Ovary (tissue), 9 donors: ENCODE results near the gene NPHP4. TPM values are rescaled to one million over a fixed set of nuclear protein-coding genes. Genes with fewer than 3 reads are reported as not detected.

Experiments used
- DNase-seq, 5 donors: peaks; one replicate each; pipeline ENCODE4 v3.0.0-alpha.2; 2019 to 2020
- H3K27ac ChIP-seq, 2 donors: fragments of 200-600 bp; one replicate each; pipeline versions ENCODE4 v1.5.1 to v1.8.0; 2019 to 2022
- H3K27me3 ChIP-seq: fragments of 200-600 bp; one replicate; pipeline ENCODE4 v1.8.0; 2022
- H3K36me3 ChIP-seq: fragments of 200-600 bp; sonication (generic); one replicate; pipeline ENCODE4 v1.5.1; 2019
- H3K4me1 ChIP-seq: one replicate; pipeline ENCODE4 v1.8.1; 2013; ENCODE audit warnings: mild to moderate bottlenecking, moderate library complexity; ENCODE audit not compliant: insufficient read depth
- H3K4me3 ChIP-seq: fragments of 200-600 bp; sonication (generic); one replicate; pipeline ENCODE4 v1.5.1; 2017
- H3K9me3 ChIP-seq, 2 donors: fragments of 200-600 bp in 1 of 2; sonication (generic) in 1 of 2; one replicate each; pipeline versions ENCODE4 v1.5.1 to v1.8.1; 2013 to 2019; ENCODE audit warnings: mild to moderate bottlenecking in 1 of 2, moderate library complexity in 1 of 2
- EP300 ChIP-seq: sonication (generic); formaldehyde crosslinking; IDR thresholded peaks from one replicate; pipeline ENCODE4 v1.6.1; 2017; ENCODE audit warnings: antibody characterized with exemption
- POLR2A ChIP-seq: fragments of 450-650 bp; IDR thresholded peaks from one replicate; pipeline ENCODE4 v1.6.1; 2017; ENCODE audit warnings: antibody characterized with exemption, mild to moderate bottlenecking, moderate library complexity
- WGBS, 3 donors: extraction: QIAGEN DNeasy Blood & Tissue Kit in 1 of 3; methylation state at CpG; one replicate each; pipeline versions ENCODE4 v1.1.5 to v1.1.7; 2013 to 2017; 5-methylcytosine and 5-hydroxymethylcytosine counted together
- intact Hi-C, 4 donors: fragments of 100-400 bp; cut with DNase I; formaldehyde crosslinking; loops; one replicate each; pipeline versions ENCODE4 v1.11.0 to v1.15.1; 2022 to 2023
- polyA plus RNA-seq, 2 donors: library from polyadenylated mRNA; stranded (reverse); fragments of 200-250 nt in 1 of 2; fragments of 350-450 nt in 1 of 2; fragmentation: Illumina TruSeq in 1 of 2; extraction: RNeasy Lipid Tissue Mini Kit (QIAGEN cat#74804) in 1 of 2; gene quantifications; one replicate each; pipeline ENCODE4 v1.2.3, GENCODE V29; 2013 to 2014
- total RNA-seq, 7 donors: library from RNA; depleted of rRNA in 2 of 7; stranded (reverse); fragments of >200 nt in 2 of 7; fragmentation: NEBNext Ultra II Directional in 3 of 7; extraction: Animal tissue kit (Norgen Biotek cat#: 25700) in 3 of 7; gene quantifications; one replicate each; pipeline versions ENCODE4 v1.1.0 to v1.2.4, GENCODE V29; 2016 to 2023
- TF ChIP-seq, protein P1 (sequence below), 3 donors: fragments of 450-650 bp in 2 of 3; fragments of 200-600 bp in 1 of 3; IDR thresholded peaks; one replicate each; pipeline versions ENCODE4 v1.5.1 to v1.8.0; 2016 to 2022; ENCODE audit warnings: antibody characterized with exemption in 3 of 3, mild to moderate bottlenecking in 1 of 3
- donor health status: DM: no; HTN: no; CAD: no; lungs with moderate emphysema.
- donor health status: DM: no; HTN: no; CAD: no.
- donor health status: Bipolar disorder and iron deficiency.
- donor health status: DM: yes; HTN: yes; CAD: no.
- donor health status: DM: no; HTN: no; CAD: no.
- donor health status: DM: yes; HTN: yes; CAD: no.

The NPHP4 gene
- total and polyA plus RNA-seq, 9 donors = 1.5 to 20.8 (median 10.7) TPM

DNA sequence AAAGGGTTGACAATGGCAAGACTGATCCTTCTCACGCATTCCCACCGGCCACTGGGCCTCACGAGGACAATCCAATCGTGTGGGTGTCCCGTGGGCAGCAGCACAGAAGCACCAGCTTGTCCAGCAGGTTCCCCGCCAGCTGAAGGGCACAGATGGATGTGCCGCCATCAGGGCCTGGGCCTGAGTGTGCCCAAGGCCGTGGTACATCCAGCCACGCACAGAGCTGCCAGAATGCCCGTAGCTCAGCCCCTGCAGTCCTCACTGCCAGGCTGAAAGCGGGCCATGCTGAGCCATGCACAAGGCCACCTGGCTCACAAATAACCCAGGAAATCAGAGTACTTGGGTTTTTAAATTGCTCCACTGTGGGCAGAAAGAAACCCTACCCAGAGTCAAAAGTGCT is 7.0 kb downstream of the NPHP4 start:
- Histone ChIP-seq H3K9me3 (no peaks in the 10 kb centered on the region), H3K27ac (no peak overlapping the region), H3K4me3 (no peak overlapping the region), H3K36me3 (no peaks in the 10 kb centered on the region), H3K27me3 (no peaks in the 10 kb centered on the region), H3K4me1 (no peaks in the 10 kb centered on the region)
- peak in 2 of 5 donors; percentile 5 to 23 for DNase-seq
- intact Hi-C loops = no loop called here
- WGBS, 3 donors = 82 to 88% (median 85%) methylated on average over 11 of the region's 11 CpGs
- no peak for TF ChIP-seq EP300
- TF ChIP-seq POLR2A = no peak
- TF ChIP-seq, protein P1, sequence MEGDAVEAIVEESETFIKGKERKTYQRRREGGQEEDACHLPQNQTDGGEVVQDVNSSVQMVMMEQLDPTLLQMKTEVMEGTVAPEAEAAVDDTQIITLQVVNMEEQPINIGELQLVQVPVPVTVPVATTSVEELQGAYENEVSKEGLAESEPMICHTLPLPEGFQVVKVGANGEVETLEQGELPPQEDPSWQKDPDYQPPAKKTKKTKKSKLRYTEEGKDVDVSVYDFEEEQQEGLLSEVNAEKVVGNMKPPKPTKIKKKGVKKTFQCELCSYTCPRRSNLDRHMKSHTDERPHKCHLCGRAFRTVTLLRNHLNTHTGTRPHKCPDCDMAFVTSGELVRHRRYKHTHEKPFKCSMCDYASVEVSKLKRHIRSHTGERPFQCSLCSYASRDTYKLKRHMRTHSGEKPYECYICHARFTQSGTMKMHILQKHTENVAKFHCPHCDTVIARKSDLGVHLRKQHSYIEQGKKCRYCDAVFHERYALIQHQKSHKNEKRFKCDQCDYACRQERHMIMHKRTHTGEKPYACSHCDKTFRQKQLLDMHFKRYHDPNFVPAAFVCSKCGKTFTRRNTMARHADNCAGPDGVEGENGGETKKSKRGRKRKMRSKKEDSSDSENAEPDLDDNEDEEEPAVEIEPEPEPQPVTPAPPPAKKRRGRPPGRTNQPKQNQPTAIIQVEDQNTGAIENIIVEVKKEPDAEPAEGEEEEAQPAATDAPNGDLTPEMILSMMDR (IDR thresholded peaks at IDR 0.05) = no peak

DNA sequence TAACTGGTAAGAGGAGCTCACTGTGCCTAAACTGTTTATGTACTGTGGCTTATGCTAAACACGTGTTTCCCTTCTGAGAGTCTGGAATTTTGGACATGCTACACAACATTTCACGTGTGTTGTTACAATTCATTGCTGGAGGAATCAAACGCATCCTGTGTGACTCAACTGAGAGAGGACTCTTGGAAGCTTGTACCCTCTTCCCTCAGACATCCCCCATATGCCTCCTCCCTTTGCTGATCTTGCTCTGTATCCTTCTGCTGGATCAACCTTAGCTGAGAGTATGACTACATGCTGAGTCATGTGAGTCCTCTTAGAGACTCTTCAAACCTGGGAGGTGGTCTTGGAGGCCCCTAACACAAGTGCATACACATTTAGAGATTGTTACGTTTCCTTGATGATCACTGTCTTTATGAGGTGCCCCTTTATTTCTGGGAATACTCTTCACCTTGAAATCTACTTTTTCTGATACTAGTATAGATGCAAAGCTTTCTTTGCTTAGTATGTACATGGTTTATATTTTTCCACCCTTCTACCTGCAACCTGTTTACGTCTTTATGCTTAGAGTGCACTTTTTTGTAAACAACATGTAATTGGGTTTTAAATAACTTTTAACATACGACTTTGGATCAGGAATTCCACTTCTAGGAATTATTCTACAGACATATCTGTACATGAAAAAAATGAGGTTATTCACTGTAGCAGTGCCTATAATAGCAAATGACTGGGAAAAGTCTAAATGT is 8.7 kb downstream of the NPHP4 start:
- no peak for DNase-seq
- intact Hi-C loops = no loop called here
- Histone ChIP-seq H3K27me3 (no peaks in the 10 kb centered on the region), H3K4me1 (no peaks in the 10 kb centered on the region), H3K4me3 (no peak overlapping the region), H3K27ac (no peak overlapping the region), H3K36me3 (no peaks in the 10 kb centered on the region), H3K9me3 (no peaks in the 10 kb centered on the region)
- no peak for TF ChIP-seq POLR2A
- 77 to 87% (median 85%) methylated on average over 6 of the region's 6 CpGs for WGBS, 3 donors

DNA sequence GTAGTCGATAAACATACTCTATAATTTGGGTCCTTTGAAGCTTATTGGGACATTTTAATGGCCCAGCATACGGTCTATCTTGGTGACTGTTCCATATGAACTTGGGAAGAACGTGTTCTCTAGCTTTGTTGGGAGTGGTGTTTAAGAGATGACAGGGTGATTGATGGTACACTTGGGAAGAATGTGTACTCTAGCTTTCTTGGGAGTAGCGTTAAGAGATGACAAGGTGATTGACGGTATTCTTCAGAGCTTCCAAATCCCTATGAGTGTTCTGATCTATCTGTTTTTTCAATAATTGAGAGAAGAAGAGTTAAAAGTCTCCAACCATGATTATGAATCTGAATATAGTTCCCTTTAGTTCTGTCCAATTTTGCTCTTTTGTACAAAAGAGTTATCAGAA is 9.4 kb downstream of the NPHP4 start:
- H3K9me3 ChIP-seq = no peaks in the 10 kb centered on the region
- no peak overlapping the region for H3K27ac ChIP-seq
- H3K27me3 ChIP-seq = no peaks in the 10 kb centered on the region
- no peaks in the 10 kb centered on the region for H3K36me3 ChIP-seq
- H3K4me3 ChIP-seq = no peak overlapping the region
- TF ChIP-seq, protein P1 (IDR thresholded peaks at IDR 0.05) = no peak
- no peak for DNase-seq
- no peaks in the 10 kb centered on the region for H3K4me1 ChIP-seq
- intact Hi-C loops = no loop called here
- WGBS, 3 donors = 56 to 67% (median 65%) methylated on average over 5 of the region's 5 CpGs

DNA sequence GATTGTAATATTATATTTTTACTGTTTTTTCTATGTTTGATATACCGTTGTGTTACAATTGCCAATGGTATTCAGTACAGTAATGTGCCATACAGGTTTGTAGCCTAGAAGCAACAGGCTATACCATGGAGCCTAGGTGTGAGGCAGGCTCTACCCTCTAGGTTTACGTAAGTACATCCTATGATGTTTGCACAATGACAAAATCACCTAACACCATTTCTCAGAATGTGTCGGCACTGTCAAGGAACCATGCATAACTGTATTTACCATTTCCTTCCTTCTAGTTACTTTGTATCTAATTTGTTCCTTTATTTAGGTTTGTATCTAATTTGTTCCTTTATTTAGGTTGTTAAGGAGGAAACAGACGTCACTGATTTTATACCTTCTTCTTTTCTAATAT is 9.9 kb downstream of the NPHP4 start:
- H3K4me1 ChIP-seq = no peaks in the 10 kb centered on the region
- 87 to 91% (median 90%) methylated on average over 4 of the region's 4 CpGs for WGBS, 3 donors
- DNase-seq = no peak
- H3K27ac ChIP-seq = no peak overlapping the region
- intact Hi-C loops = no loop called here
- H3K36me3 ChIP-seq = no peaks in the 10 kb centered on the region
- H3K27me3 ChIP-seq = no peaks in the 10 kb centered on the region
- H3K4me3 ChIP-seq = no peak overlapping the region
- no peaks in the 10 kb centered on the region for H3K9me3 ChIP-seq
- TF ChIP-seq POLR2A (no peak), EP300 (no peak)
- TF ChIP-seq, protein P1 (IDR thresholded peaks at IDR 0.05) = no peak

DNA sequence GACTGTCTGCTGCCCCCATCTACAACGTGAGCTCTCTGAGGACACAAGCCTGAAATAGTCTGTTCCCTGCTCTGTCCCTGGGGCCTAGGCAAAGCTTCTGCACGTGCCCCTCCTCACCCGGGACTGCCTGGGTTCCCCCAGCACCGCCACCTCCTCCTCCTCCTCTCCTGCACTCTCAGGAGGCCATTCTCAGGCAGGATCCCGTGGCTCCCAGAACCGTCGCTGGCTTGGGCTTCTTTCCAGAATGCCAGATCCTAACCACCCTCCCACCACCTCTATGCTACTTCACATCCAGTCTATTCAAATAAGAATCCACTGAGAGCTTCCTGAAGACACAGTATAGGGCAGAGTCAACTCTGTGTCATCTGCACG is 11.2 kb downstream of the NPHP4 start:
- no peaks in the 10 kb centered on the region for H3K9me3 ChIP-seq
- H3K4me1 ChIP-seq = no peaks in the 10 kb centered on the region
- no peak overlapping the region for H3K4me3 ChIP-seq
- peak in 1 of 5 donors; percentile 15 for DNase-seq
- TF ChIP-seq, protein P1 (IDR thresholded peaks at IDR 0.05) = no peak
- TF ChIP-seq EP300 (no peak), POLR2A (no peak)
- 58 to 63% (median 62%) methylated on average over 8 of the region's 8 CpGs for WGBS, 3 donors
- H3K27me3 ChIP-seq = no peaks in the 10 kb centered on the region
- H3K27ac ChIP-seq = no peak overlapping the region
- H3K36me3 ChIP-seq = no peaks in the 10 kb centered on the region
- intact Hi-C loops = no loop called here
